Measurements from ENCODE around the gene SYT17. TPM values are rescaled to one million over a fixed set of nuclear protein-coding genes. Genes with fewer than 3 reads are reported as not detected.

Gene SYT17
- total RNA-seq, 1 donor from 2014 or later = 13.3 TPM

DNA sequence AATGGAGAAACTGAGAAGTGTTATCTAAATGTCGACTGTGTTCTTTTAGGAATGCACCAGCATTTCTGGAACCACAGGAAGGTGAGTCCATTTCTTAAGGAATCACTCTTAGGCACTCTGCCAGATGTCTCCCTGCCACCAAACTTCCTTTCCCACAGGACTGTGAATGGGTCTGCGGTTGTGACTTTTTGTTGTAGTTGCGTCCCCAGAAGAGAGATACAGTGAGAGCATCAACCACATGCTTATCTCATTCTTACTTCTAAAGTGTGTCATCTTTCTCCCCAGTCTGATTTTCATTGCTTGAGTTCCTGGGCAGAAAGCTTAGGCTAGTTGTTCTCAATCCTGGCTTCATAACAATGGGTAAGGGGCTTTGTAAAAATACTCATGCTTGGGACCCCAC lies 40.8 kb upstream of the SYT17 start:
- no peak for DNase-seq (ENCODE audit: extremely low spot score in 2 of 2)
- TF ChIP-seq, protein P1, sequence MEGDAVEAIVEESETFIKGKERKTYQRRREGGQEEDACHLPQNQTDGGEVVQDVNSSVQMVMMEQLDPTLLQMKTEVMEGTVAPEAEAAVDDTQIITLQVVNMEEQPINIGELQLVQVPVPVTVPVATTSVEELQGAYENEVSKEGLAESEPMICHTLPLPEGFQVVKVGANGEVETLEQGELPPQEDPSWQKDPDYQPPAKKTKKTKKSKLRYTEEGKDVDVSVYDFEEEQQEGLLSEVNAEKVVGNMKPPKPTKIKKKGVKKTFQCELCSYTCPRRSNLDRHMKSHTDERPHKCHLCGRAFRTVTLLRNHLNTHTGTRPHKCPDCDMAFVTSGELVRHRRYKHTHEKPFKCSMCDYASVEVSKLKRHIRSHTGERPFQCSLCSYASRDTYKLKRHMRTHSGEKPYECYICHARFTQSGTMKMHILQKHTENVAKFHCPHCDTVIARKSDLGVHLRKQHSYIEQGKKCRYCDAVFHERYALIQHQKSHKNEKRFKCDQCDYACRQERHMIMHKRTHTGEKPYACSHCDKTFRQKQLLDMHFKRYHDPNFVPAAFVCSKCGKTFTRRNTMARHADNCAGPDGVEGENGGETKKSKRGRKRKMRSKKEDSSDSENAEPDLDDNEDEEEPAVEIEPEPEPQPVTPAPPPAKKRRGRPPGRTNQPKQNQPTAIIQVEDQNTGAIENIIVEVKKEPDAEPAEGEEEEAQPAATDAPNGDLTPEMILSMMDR (IDR thresholded peaks at IDR 0.05) = no peak
- no peak for TF ChIP-seq POLR2A (IDR thresholded peaks at IDR 0.05)
- no peak for TF ChIP-seq POLR2AphosphoS5 (IDR thresholded peaks at IDR 0.05; ENCODE audit: insufficient read depth in 1 of 2, low read depth in 1 of 2)
- no peak overlapping the region for H3K27ac ChIP-seq
- H3K27me3 ChIP-seq = no peaks in the 10 kb centered on the region
- intact Hi-C loops (cut with DNase I) = no loop called here
- no peaks in the 10 kb centered on the region for H3K9me3 ChIP-seq
- no peaks in the 10 kb centered on the region for H3K36me3 ChIP-seq
- H3K4me1 ChIP-seq = peaks cover 40% of the 10 kb centered on the region
- H3K4me3 ChIP-seq = no peak overlapping the region

DNA sequence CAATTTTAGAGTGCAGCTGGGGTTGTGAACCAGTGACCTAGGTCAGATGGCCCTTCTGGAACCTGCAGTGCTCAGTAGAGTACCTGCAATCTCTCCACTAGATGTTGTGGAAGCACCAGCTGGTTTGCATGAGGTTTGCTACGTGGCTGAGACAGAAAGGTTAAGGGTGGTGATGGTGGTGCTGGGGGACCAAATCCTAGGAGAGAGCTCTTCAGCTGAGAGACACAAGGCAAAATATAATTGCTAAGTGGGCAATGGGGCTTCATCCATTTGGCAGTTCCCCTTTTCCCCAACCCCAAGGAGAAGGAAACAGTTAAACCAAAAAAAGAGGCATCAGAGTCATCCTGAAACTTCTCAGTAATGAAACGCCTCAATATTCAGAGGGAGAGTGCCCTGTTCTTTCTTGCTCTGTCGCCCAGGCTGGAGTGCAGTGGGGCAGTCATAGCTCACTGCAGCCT lies 40.3 kb upstream of the SYT17 start:
- no peak overlapping the region for H3K27ac ChIP-seq

DNA sequence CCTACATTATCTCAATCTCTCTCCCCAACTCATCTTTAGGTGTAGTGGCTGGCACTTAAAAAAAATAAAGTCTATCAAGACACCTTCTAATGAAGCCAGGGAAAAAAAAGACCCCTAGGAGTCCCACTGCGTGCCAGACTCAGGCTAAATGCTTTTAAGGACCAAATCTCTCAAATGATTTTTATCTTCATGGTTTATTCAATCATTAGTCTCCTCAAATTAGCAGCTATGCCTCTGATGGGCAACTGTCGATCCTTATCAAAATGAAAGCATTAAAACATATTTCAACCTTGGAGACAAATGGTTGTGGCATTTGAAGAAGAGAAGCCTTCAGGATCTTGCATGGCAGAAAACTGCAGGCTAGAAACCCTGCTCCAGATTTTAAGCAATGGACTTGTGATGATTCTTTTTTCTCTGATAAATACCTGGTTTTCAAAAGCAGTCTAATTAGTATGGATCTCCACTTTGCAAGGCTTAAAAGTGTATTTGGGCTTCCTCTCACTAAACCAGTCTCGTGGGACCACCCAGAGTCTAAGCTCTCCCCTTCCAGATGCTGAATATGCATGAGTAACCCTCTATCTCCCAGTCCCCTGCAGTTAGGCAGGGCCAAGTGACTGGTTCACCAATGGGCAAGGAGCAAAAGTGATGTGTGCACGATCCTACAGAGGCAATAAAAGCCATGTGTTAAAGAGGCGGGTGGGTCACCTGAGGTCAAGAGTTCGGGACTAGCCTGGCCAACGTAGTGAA lies 39.4 kb upstream of the SYT17 start:
- TF ChIP-seq POLR2A (IDR thresholded peaks at IDR 0.05) (no peak), POLR2AphosphoS5 (IDR thresholded peaks at IDR 0.05; ENCODE audit: insufficient read depth in 1 of 2, low read depth in 1 of 2) (no peak)
- TF ChIP-seq, protein P1 (IDR thresholded peaks at IDR 0.05) = no peak
- H3K4me3 ChIP-seq = no peak overlapping the region
- DNase-seq (ENCODE audit: extremely low spot score in 2 of 2) = no peak
- intact Hi-C loops (cut with DNase I) = no loop called here
- no peaks in the 10 kb centered on the region for H3K27me3 ChIP-seq
- H3K27ac ChIP-seq = no peak overlapping the region
- no peaks in the 10 kb centered on the region for H3K9me3 ChIP-seq
- no peaks in the 10 kb centered on the region for H3K36me3 ChIP-seq
- H3K4me1 ChIP-seq = peaks cover 38% of the 10 kb centered on the region

More for the DNA sequence above, 40.3 kb upstream of the SYT17 start:
- H3K9me3 ChIP-seq = no peaks in the 10 kb centered on the region
- no peaks in the 10 kb centered on the region for H3K36me3 ChIP-seq
- peaks cover 44% of the 10 kb centered on the region for H3K4me1 ChIP-seq
- DNase-seq (ENCODE audit: extremely low spot score in 2 of 2) = no peak
- TF ChIP-seq, protein P1 (IDR thresholded peaks at IDR 0.05) = no peak
- TF ChIP-seq POLR2A (IDR thresholded peaks at IDR 0.05) = no peak
- no peak for TF ChIP-seq POLR2AphosphoS5 (IDR thresholded peaks at IDR 0.05; ENCODE audit: insufficient read depth in 1 of 2, low read depth in 1 of 2)
- H3K27me3 ChIP-seq = no peaks in the 10 kb centered on the region
- intact Hi-C loops (cut with DNase I) = no loop called here
- H3K4me3 ChIP-seq = no peak overlapping the region

DNA sequence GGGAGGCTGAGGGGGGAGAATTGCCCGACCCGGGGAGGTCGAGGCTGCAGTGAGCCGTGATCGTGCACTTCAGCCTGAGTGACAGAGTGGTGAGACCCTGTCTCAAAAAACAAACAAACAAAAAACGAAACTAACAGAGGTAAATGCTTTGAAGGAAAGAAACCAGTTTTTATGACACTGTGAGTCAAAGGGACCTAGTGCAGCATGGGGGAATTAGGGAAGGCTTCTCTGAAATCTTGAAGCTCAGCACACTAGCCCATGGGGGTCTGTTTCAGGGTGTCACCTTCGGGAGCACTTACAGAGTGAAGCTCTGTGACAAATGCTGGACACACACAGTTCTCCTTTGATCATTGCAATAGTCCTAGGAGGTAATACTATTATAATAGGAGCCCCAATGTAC lies 37.7 kb upstream of the SYT17 start:
- TF ChIP-seq POLR2A (IDR thresholded peaks at IDR 0.05) = no peak
- TF ChIP-seq, protein P1 (IDR thresholded peaks at IDR 0.05) = no peak
- no peak for TF ChIP-seq POLR2AphosphoS5 (IDR thresholded peaks at IDR 0.05; ENCODE audit: insufficient read depth in 1 of 2, low read depth in 1 of 2)
- no peak for DNase-seq (ENCODE audit: extremely low spot score in 2 of 2)
- Histone ChIP-seq H3K9me3 (no peaks in the 10 kb centered on the region), H3K36me3 (no peaks in the 10 kb centered on the region), H3K4me3 (peak overlapping the region in 1 of 2 donors; percentile 14), H3K4me1 (peaks cover 31% of the 10 kb centered on the region), H3K27me3 (no peaks in the 10 kb centered on the region), H3K27ac (peak overlapping the region; percentile 84)
- intact Hi-C loops (cut with DNase I) = no loop called here

All from vagina (tissue), 2 donors.